NCI-H1417 treated with DMSO at 0.1 percent for 48 hours (cell line): ENCODE data around the gene VWA8.
"Not testable (repeated sequence)": the region's sequence is repeated elsewhere in the genome, so short reads cannot be mapped to it uniquely, and the experiment has no call there.

ENCODE experiments used
- DNase-seq: peaks from one replicate; lab custom pipeline; 2025; lab: John Stamatoyannopoulos, UW

The VWA8 gene

DNA sequence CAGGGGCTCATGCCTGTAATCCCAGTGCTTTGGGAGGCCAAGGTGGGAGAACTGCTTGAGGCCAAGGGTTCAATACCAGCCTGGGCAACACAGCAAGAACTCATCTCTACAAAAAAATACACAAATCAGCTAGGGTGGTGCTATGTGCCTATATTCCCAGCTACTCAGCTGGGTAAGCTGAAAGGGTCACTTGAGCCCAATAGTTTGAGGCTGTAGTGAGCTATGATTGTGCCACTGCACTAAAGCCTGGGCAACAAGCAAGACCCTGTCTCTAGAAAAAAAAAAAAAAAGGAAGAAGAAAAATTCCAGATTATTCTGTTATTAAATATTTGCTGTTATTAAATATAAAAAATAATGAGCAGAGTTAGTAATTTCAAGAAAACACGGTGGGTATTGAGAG, 372.5 kb downstream of the VWA8 start:
- no peak for DNase-seq

DNA sequence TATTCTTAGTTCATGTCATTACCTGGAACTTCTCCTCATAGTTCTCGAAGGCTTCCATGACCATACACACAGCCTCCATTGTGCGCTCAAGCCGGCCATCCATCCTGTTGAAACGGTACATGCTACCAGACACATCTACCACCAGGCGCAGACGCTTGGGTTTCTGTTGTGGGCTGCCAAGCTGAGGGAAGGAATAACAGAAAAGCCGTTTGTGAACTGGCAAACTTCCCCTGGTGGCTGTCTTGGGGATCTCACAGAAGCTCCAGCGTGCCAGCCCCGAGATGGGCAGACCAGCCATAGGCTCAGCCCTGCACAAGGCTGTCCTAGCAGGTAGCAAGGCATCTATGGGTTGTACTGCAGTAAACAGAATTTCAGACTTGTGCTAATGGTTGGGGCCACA, 373.4 kb downstream of the VWA8 start:
- no peak for DNase-seq

DNA sequence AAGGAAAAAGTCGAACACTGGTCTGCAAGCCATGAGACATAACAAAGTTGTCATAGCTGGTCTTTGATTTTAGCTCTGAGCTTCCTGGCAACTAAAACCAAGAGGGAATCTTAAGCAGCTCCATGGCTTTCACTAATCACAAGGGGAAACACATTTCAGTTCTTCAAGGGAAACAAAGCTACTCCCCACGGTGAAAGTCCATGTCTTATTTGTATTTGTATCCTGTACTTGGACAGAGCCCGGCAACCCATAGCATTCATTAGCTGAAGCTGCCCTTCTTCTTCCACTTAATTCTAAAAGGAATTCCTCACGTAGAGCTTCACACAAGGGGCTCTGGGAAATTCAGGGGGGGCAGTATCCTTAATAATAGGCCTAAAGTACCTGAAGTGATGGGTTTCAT, 374.7 kb downstream of the VWA8 start:
- DNase-seq: no peak

DNA sequence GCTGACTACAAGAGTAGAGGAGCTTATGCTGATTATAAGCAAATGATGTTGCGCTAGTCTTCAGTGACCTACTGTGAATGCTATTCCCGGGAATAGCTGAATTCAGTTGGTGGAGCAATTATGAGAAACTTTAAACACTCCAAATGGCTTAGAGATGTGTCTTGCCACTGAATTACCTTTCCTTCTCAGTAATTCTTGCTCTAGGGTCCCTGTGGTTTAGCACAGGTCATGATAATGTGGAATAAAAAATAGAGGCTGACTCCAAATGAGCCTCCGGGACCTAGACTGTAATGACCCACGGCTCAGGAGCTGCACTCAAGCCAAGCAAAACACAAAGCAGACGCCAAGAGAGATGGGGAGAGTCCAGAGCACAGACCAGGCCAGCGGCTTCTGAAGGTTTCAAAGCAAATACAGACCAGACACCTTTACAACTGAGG, 378.9 kb downstream of the VWA8 start:
- no peak for DNase-seq

DNA sequence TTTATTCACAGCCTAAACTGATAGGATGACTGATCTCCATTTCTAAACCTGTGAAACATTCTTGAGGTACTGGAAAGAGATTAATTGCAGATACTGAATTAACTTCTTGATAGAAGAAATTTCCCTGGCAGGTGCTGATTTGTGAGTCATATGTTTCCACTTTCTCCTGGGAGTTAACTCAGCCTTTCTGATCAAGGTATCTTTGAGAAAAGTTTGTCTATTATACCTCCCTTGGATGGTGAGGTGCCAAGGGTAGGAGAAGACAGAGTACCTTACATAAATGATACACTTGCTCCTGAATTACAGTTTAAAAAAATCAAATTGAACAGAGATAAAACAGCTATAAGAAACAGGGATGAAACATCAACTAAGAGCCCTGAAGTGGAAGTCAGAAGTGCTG, 380.6 kb downstream of the VWA8 start:
- DNase-seq: no peak

DNA sequence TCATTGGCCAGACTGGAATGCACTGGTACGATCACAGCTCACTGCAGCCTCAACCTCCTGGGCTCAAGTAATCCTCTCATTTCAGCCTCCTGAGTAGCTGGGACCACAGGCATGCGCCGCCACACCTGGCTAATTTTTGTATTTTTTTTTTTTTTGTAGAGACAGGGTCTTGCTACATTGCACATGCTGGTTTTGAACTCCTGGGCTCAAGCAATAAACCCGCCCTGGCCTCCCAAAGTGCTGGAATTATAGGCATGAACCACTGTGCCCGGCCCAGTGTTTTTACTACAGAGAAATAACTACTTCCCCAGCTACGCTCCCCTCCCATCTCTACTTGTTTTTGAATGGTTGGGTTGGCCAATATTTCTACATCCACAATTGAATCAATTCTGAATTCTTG, 381.0 kb downstream of the VWA8 start:
- no peak for DNase-seq

DNA sequence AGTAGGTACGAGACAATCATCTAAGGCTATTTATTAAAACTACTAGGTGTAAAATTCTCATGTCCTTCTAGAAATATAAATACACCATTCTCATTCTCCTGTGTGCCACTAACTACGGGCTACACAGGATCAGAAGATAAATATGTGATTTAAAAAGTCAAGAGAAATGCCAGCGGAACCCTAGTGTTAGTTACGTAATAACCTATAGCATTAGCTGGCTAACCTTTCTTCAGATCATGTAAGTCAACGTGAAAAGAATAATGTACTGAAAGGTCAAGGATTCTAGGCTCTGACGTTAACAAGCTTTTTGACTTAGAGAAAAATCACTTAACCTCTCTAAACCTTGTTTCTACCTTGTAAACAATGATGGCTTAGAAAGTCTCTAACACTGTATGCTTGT, 381.7 kb downstream of the VWA8 start:
- no peak for DNase-seq

DNA sequence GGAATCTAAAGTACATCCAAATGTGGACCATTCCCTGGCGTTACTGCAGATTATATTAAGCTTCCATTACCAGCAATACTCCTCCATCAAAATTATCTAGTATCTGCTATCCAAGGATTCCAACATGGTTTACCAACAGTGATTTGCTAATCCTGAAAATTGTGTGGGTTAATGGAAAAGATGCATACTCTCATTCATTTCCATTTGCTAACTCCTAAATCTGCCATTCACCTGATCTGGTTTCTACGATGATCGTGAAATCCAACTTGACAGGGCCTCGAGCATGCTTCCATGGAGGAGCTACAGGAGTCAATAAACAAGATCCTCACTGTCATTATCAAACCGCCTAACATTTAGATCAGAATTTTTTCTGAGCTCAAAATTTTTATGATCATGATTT, 382.5 kb downstream of the VWA8 start:
- no peak for DNase-seq

DNA sequence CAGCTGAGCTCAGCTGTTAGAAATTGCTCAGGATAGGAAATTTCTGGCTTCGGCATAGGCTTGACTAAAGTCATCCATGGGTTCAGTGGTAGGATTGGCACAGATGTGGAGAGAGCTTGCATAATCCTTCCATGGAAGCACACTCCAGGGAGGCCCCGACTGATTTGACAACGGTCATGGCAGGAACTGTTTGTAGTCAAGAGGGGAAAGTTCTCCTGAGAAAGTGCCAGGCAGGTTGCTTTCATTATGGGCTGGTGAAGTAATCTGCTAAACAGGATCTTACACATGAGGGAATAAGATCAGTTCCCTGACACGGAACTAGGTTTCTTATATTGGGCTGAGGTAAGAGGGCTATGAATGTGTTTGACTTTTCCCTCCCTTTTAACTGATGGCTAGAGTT, 383.5 kb downstream of the VWA8 start:
- DNase-seq: no peak

DNA sequence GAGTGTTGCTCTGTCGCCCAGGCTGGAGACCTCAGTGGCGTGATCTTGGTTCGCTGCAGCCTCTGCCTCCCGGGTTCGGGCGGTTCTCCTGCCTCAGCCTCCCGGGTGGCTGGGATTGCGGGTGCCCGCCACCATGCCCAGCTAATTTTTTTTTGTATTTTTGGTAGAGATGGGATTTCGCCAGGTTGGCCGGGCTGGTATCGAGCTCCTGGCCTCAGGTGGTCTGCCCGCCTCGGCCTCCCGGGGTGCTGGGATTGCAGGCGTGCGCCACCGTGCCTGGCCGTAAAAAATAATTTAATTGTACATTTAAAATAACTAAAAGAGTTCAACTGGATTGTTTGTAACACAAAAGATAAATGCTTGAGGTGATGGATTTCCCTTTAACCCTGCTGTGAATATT, 387.3 kb downstream of the VWA8 start:
- not testable (repeated sequence) for DNase-seq

DNA sequence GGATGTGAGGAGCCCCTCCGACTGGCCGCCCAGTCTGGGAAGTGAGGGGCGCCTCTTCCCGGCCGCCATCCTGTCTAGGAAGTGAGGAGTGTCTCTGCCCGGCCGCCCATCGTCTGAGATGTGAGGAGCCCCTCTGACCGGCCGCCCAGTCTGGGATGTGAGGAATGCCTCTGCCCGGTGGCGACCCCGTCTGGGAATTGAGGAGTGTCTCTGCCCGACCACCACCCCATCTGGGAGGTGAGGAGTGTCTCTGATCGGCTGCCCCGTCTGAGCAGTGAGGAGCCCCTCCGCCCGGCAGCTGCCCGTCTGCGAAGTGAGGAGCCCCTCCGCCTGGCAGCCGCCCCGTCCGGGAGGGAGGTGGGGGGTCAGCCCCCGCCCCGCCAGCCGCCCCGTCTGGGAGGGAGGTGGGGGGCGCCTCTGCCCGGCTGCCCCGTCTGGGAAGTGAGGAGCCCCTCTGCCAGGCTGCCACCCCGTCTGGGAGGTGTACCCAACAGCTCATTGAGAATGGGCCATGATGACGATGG, 389.0 kb downstream of the VWA8 start:
- DNase-seq: not testable (repeated sequence)

DNA sequence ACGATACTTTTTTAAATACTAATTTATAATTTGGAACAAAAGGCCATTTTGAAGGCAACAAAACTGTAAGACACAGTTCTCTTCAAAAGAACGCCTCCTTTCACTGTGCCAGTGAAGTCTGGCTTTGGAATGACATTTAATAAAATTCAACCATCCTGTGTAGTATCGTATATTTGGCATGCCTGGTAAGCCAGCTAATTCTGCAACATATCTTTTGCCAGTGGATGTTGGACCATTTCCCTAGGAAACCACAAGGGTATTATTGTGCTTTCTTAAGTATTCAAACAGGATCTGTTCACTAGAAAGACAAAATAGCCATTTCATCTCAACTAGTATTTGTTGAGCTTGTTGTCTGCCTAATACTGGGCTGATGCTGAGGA, 391.9 kb downstream of the VWA8 start:
- DNase-seq: no peak

DNA sequence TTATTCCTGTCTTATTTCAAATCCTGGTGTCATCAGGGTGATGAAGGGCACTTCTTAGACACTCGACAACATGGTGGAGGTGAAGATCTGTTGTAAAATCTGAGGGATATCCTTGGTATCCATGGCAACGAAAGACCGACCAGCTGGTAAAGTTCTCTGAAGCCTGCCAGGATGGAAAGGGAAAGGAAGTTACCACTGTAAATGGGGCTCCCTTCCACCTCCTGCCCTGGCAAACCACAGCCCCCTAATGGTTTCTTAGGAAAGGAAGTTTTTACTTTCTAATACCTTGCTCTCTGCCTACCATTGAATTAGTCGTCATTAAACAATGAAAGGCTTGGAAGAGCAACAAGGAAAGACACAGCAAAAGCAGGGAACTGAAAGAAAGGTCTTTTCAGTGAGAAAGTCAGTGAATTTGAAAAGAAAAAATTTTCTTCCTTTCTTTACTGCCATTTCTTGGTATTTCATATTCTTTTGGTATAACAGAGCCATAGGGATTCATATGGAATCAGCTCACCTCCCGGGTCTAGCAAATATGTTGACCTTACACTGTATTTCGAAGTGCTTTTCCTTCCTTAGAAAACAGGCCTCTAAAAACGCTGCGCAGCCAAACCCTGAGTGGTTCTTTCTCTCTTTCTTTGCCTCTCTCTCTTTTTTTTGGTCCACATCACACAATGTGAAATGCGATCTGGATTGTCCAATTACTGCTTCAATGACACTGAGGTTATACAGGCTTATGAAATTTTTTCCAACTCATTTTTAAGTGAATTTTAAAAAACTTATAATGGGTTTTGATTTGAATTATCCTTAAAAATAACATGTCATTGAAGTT, 392.6 kb downstream of the VWA8 start:
- DNase-seq: no peak

DNA sequence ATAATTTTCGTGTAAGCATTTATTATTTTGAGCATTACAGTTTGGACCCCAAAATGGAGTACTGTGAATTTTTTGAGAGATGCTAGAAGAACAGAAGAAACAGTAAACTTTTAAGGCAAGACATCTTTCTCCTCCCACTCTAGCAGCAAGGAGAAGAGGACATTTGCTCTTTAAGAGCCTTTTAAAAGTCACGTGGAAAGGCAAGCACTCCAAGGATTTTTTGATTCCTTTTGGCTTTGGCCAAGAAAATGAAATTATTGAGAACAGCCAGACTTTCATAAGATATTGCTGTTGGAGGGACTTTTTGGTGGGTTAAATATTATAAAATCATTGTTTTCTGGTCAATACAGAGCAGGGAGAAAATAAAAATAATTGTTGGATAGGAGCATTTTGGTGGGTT, 393.5 kb downstream of the VWA8 start:
- no peak for DNase-seq

DNA sequence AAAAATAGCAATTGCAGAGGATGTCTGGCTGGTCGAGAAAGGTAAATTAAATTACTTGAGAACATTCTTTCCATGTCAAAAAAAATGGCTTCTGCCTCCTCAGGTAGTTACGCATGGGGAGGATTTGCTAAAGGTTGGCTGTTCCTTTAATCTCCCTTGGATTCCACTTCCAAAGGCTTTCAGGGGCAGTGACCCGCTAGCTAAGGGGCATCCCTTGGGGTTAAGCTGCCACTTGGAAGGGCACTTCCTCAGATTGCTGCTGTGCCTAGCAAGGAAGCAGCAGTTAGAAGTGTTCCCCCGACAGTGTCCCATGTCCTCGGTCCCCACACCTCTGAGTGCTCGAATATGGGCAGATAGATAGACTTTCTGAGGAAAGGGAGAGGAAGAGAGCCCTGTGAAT, 395.1 kb downstream of the VWA8 start:
- DNase-seq: no peak

DNA sequence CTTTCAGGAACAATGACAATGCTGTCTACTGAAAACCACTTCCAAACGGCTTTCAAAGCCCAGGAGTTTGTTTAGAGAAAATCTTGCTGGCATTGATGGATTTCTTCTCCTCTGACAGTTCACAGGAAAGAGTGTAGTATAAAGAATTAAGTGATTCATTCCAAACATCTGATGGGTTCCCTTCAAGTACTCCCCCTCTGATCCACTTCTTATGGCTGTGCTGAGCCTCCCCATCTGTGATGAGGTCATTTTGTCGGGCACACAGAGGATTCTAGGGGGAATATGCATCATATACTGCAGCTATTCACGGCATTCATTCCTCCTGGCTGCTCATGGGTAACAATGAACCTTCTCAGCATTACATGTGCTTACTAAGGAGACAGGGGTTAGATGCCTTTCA, 395.7 kb downstream of the VWA8 start:
- DNase-seq: no peak

DNA sequence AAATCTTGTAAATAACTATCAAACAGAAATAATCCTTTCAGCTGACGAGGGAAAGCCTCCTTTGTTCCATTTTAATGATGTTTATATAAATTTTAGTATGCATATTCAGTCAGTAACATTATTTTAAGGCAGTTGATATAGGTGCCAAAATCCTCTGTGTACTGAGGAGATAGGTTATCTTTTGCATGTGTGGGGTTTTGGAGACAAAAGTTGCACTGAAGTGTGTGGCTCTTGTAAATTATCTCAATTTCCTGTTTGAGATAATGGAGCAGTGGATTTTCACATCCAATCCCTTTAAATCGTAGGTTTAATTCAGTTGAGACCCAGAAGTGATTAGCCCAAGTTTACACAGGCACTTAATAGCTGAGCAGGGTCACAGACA, 396.9 kb downstream of the VWA8 start:
- DNase-seq: no peak

DNA sequence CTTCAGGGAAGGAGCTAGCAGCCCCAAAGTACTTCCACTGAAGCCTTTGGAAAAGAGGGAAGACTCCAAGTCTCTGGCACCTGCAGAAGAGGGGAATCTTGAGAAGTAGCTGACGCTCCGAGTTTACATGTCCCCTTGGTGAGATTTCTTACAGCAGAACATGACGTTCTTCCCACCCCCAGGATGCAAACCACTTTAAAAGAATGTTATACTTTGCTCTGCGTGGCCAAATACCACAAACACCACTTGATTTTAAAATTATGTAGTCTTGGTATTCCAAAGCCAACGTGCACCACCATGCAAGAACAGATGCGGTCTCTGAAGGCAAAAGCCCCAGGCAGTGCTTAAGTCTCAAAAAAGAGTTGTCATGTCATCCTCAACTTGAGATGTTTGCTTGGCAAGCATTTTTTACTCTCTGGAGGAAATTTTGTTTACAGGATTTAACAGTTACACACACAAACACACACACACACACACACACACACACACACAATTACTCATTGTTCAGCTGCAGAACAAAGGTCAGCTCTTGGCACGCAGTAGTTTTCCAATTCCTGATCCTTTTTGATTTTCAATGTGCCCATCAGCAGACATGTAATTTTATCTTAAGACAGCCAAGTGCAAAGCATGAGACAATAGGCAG, 397.4 kb downstream of the VWA8 start:
- DNase-seq: no peak

DNA sequence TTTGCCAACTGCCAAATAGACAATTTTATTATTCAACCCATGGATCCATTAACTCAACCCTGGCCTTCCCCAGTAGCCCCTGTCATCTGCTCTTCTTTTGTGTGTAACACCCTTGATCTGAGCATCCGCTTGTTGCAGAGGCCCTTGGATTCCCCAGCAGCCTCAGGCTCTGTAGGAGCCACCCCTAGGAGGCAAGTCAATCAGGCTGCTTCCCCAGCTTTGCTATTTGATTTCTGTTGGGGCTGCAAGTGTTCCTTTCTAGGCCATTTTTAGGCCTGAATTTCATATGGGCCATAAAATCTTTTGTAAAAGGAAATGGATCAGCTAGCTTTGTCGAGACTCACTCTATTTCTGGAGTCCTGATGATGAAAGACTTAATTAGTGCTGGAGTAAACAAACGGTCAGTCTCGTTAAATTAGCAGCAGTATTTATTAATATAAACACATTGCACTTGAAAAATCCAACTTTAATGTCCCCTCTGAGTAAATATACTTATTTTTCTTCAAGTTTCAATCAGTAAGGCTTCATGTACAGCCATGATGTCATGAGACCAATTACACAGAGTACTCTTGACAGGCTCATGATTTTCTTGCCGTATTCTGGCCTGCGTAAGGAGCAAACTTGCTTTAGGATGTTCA, 398.2 kb downstream of the VWA8 start:
- DNase-seq: no peak

DNA sequence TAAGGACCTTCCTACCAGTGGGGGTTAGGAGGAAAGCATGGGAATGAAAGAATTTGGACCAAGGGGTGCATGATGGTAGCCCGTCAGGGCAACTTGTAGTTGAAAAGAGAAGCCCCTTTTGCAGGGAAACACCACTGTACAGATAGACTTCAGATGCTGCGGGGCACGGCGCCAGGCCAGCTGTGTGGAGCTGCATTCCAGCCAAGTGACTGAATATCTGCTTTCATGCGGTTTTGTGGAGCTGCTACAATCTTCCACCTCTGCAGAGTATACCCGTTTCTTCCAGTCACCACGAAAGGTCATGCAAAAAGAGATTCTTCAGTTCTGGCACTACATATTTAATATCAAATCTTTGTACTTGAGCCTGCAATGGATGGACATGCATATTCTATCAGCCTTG, 398.8 kb downstream of the VWA8 start:
- no peak for DNase-seq

DNA sequence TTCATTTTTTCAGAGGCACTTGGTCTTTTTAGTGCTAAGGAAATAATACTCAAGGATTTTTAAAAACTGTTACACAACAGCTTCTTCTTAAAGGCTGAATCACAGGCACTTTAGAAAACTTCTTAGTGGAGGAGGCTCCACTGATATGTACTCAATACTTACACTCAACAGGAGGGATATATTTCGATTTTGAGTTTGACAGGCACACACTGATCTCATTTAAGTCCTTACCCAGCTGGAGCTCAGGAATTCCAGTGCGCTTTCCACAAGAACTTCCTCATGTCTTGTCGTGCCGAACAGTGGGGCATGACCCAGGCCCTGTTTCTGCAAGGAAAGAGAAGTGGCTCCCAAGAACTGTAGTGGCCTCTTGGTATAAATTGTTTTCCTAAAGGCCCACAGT, 399.7 kb downstream of the VWA8 start:
- DNase-seq: no peak

DNA sequence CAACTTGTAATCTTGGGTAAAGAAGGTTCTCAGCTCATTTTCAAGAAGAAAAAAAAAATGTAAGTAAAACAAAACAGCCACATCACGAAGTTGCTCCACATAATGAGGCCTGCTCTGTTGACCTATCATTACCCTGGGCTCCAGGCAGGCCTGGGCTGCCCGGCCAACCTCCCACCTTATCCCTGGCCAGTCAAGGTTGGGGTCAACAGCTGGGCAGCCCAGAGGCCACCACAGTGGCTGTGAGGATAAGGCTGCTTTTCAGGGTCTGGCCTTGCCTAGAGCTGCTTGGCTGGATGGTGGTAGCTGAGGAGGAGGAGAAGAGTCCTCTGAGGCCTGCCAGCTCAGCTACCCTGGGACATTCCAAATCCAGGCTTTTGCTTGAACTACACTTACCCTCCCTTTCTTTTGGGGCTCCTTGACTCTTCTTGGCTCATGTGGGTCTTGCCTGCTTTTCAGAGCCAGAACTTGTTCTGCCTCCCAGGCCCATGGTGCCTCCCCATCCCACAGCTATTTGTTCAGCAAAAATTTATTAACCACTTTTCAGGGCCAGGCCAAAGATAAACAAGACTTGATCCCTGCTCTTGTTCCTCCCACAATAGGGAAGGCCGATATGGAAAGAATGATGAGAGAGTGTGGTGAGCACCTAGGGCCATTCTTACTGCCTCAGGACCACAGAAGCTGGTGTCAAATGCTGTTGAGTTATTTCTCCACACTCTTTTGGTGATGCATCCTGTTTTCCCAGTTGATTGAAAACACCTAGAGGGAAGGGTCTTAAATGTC, 401.9 kb downstream of the VWA8 start:
- no peak for DNase-seq
